Cardiac septum (tissue), 1 donor: Measurements from ENCODE around the gene SPATA46. TPM values are rescaled to one million over a fixed set of nuclear protein-coding genes. Genes with fewer than 3 reads are reported as not detected.

Source experiments
- DNase-seq: peaks from one replicate; pipeline ENCODE4 v3.0.0-alpha.2; 2020; ENCODE audit warnings: low spot score
- intact Hi-C: fragments of 100-400 bp; cut with DNase I; formaldehyde crosslinking; loops from one replicate; pipeline ENCODE4 v1.14.0; 2022
- total RNA-seq: library from RNA; stranded (reverse); fragmentation: NEBNext Ultra II Directional; extraction: Animal tissue kit (Norgen Biotek cat#: 25700); gene quantifications from one replicate; pipeline ENCODE4 v1.2.1, GENCODE V29; 2021
- donor health status: DM: no; HTN: no; CAD: no.

SPATA46 gene
- total RNA-seq, 1 donor from 2014 or later = not detected

- intact Hi-C loops = no loop called here
- DNase-seq = no peak
These were observed 19.7 kb upstream of the SPATA46 start for GRCh38 chr1:162396201-162396906.

- intact Hi-C loops = loop anchor here (2.0 to 5.0 kb wide), 2 partner anchors 115 to 335 kb away; no protein-coding TSS in a partner anchor
- no peak for DNase-seq
These were observed 15.3 kb upstream of the SPATA46 start for GRCh38 chr1:162391790-162392563.

DNA sequence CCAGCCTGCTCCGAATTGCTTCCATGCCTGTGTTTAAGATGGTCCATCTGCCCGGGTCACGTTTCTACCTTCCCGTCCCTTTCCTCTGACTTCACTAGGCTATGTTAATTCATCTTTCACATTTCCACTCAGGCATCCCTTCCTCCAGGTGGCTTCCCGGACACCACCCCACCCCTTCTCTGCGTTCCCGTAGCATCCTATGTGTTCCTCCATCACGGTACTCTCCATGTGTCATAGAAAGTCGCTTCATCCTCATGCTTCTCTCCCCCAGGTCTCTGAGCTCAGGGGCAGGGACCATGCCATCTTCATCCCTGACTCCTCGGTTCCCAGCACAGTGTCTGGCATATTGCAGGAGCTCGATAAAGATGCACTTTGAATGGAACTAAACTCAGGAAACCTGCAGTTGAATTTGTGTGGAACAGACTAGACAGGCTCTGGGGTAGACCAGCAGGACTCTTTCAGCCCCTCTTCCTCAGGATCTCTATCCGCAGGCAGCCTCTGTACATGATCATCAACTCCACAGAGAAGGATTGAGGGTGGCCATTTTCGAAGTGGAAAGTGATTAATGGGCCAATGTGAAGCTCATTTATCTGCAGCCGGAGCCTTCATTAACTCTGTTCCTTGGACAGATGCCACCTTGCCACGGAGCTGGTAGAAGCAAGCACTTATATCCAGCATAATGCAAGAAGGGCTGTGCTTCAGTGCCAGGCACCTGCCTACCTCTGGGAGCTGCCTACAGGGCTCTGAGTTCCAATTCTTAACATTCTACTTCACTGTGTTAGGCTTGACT, 13.9 kb upstream of the SPATA46 start:
- no peak for DNase-seq
- intact Hi-C loops = loop anchor here (2.0 to 5.0 kb wide), 2 partner anchors 113 to 334 kb away; no protein-coding TSS in a partner anchor

- no peak for DNase-seq
- intact Hi-C loops = loop anchor here (2.0 to 5.0 kb wide), 2 partner anchors 113 to 333 kb away; no protein-coding TSS in a partner anchor
These were observed 13.3 kb upstream of the SPATA46 start for GRCh38 chr1:162389971-162390370.

DNA sequence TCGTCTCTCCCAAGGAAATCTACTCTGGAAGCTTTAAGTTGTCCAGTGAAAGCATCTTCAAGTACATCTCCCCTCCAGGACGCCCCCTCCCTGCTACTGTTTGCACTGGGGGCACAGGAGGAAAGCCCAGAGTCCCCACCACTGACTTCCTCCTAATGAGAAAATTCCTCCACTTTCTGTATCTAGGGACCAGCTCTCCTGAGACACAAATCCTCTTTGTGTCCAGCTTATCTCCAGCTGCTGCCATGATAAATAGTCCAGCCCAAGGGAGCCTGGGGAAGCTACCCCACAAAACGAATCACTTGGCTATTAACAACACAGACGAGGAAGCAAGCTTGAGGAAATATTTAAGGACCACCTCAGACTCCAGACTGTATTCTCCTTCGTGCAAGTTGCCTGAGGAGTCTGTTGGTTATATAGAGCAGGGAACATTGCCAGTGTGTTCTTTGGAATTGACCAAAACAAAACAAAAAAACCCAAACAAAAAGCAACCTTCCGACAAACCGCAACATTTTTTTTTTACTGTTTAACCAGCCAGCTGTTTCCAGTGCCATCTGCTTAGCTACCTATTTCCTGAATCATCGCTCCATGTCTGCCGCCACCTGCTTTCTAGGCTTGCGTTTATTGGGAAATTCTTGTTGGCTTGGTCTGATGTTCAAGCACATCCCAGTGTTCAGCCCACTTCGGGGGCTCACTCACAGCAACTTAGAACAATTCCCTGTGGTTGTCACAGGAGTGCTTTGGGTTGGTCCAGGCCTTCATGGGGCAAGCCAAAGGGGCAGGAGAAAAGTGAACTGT, 12.6 kb upstream of the SPATA46 start:
- intact Hi-C loops = no loop called here
- no peak for DNase-seq

GRCh38 chr1:162388615-162389014, 12.0 kb upstream of the SPATA46 start:
- no peak for DNase-seq
- intact Hi-C loops = no loop called here

DNA sequence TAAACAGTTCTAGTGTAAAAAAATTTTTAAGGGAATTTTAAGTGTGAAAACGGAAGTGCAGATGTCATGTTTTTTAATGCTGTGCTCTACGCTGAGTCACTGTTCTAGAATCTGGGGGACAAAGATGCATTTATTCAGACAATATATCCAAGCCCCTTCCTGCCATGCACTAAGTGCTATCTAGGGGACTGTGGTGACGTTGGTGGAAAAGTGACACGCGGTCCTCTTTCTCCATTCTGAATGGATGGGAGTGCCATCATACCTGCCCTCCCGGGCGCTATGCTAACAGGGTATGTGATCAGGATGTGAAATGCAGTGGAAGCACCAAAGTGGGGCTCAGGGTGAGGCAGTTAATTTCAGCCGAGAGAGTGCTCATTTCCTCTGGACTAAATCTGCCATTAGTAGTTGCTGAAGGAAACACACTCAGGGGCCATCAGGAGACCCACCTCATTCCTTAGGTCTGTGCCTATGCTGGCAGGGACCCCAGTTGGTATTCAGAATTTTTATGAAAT, 11.5 kb upstream of the SPATA46 start:
- intact Hi-C loops = no loop called here
- no peak for DNase-seq

DNA sequence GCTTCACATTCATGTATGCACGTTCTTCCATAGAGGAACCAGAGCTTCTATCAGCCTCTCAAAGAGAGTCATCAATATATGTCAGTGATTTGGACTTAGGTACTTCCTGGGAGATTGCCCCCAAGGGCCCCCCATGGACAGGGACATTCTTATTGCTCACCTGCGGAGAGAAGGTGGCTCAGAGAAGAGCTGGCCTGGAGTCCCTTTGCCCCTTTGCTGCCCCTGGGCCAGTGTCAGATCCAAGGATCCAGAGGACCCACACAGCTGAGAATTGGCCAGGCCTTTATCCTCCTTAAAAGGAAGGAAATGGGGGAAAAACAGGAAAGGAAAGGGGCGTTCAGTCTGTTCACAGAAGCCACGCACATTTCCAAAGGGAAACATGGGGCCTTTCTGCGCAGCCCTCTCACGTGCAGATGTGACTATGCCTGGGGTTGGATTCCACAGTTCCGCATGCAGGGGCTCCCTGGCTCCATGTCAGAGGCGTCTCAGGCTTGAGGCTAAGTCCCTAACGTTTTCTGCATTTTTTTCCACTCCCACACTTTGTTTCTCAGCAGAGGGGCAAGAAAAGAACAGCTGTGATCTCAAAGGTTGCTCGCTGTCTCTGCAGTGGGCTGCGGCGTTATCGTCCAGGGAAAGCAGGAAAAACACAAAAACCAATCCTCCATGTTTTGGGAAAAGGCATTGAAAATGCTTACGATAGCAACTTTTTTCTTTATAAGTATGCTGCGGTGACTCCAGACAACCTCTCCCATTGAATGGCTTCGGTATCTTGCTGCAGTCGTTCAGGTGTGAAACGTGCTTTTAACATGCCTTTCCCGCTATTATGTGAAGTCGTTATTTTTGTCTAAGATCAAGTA, 10.8 kb upstream of the SPATA46 start:
- DNase-seq = no peak
- intact Hi-C loops = no loop called here

GRCh38 chr1:162386292-162387225, 9.9 kb upstream of the SPATA46 start:
- intact Hi-C loops = no loop called here
- no peak for DNase-seq

DNA sequence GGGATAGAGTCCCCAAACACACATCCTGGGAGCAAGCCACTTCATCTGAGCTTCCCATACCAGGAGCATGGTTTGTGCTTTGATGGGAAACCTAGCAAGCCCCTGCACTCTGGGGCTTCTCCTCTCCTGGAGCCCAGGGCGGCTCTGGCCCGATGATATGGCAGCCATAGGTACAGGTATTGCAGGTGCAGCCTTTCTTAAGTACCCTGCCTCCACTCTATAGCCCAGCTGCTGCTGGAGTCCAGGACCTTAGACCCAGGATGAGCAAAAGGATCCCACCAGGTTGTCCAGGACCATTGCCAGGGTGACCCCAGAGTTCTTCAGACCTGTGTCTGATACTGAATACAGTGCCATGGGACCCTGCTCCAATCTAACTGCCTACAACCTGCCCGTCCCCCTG, 9.0 kb upstream of the SPATA46 start:
- DNase-seq = no peak
- intact Hi-C loops = no loop called here

GRCh38 chr1:162385280-162385623, 8.6 kb upstream of the SPATA46 start:
- intact Hi-C loops = no loop called here
- no peak for DNase-seq

- intact Hi-C loops = no loop called here
- DNase-seq = no peak
These were observed 8.1 kb upstream of the SPATA46 start for GRCh38 chr1:162384601-162385279.

- DNase-seq = no peak
- intact Hi-C loops = no loop called here
These were observed 7.5 kb upstream of the SPATA46 start for GRCh38 chr1:162384116-162384515.

GRCh38 chr1:162383516-162383915, 6.9 kb upstream of the SPATA46 start:
- no peak for DNase-seq
- intact Hi-C loops = no loop called here

- DNase-seq = no peak
- intact Hi-C loops = no loop called here
These were observed 6.4 kb upstream of the SPATA46 start for GRCh38 chr1:162383091-162383490.

DNA sequence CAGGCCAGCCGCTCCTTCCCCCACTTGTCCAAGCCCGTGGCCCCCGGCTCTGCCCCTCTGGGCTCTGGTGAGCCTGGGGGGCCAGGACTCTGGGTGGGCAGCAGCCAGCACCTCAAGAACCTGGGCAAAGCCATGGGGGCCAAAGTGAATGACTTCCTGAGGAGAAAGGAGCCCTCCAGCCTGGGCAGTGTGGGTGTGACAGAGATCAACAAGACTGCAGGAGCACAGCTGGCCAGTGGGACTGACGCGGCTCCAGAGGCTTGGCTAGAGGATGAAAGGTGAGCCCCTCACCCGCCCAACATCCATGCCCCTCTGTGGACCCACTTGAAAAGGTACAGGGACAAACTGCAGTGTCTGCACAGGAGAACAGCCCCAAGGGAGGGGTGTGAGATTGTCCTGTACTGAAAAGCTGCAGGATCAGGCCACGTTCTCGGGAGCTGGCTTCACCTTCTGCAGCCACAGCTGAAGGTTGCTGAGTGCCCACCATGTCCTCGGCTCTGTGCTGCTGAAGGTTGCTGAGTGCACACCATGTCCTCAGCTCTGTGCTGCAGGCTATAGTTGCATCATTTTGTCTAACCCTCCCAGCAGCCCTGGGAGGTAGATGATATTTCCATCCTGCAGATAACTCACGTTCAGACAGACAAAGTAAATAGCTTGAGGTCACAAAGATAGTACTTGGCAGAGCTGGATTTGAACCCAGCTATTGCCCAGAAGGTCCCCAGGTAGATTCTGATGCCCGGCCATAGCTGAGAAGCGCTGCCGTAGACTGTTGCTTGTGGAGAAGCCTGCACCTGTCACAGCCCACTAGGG, 5.5 kb upstream of the SPATA46 start:
- no peak for DNase-seq
- intact Hi-C loops = no loop called here
